Measurements from ENCODE around the gene FOLR1.

DNA sequence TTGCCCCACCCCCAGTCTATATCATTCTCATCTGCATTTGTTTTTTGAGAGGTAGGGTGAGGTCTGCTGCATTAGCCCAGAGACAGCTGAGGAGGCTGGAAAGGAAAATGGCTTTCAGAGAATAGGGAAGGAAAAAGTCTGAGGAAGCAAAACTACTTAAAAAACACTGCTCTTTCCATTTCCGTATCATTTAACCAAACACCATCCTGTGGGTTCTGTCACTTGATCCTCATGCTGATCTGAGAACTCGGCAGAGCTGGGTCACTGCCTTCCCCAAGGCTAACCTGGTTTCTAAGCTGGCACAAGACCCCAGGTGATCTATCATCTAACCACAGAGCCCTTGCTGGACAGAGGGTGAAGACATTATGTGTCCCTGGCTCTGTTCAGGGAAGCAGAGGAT, 25.9 kb downstream of the FOLR1 start:
- TF ChIP-seq, protein P1, sequence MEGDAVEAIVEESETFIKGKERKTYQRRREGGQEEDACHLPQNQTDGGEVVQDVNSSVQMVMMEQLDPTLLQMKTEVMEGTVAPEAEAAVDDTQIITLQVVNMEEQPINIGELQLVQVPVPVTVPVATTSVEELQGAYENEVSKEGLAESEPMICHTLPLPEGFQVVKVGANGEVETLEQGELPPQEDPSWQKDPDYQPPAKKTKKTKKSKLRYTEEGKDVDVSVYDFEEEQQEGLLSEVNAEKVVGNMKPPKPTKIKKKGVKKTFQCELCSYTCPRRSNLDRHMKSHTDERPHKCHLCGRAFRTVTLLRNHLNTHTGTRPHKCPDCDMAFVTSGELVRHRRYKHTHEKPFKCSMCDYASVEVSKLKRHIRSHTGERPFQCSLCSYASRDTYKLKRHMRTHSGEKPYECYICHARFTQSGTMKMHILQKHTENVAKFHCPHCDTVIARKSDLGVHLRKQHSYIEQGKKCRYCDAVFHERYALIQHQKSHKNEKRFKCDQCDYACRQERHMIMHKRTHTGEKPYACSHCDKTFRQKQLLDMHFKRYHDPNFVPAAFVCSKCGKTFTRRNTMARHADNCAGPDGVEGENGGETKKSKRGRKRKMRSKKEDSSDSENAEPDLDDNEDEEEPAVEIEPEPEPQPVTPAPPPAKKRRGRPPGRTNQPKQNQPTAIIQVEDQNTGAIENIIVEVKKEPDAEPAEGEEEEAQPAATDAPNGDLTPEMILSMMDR (IDR thresholded peaks at IDR 0.05) = no peak
- no peak for TF ChIP-seq POLR2A (IDR thresholded peaks at IDR 0.05)
